Spleen (tissue), 11 donors: ENCODE measurements around the gene ZNF784. TPM values are rescaled to one million over a fixed set of nuclear protein-coding genes. Genes with fewer than 3 reads are reported as not detected.

Experiments
- DNase-seq: peaks from one replicate; pipeline ENCODE4 v3.0.0-alpha.2; 2020
- H3K27ac ChIP-seq, 8 donors: fragments of 200-600 bp; sonication (generic) in 7 of 8; 1 replicate in 4 of 8; 2 replicates in 4 of 8; pipeline versions ENCODE4 v1.5.0 to v1.8.0; 2016 to 2021; ENCODE audit warnings: inconsistent platforms in 4 of 8, mild to moderate bottlenecking in 4 of 8, moderate library complexity in 1 of 8
- H3K27me3 ChIP-seq, 7 donors: fragments of 200-600 bp; sonication (generic) in 6 of 7; replicated peaks in 1 of 7; 1 replicate in 4 of 7; 2 replicates in 3 of 7; pipeline versions ENCODE4 v1.5.0 to v1.8.0; 2016 to 2021; ENCODE audit warnings: inconsistent platforms in 3 of 7, mild to moderate bottlenecking in 1 of 7
- H3K36me3 ChIP-seq, 6 donors: fragments of 200-600 bp; sonication (generic) in 5 of 6; 1 replicate in 4 of 6; 2 replicates in 2 of 6; pipeline versions ENCODE4 v1.5.0 to v1.8.0; 2016 to 2021; ENCODE audit warnings: inconsistent platforms in 2 of 6
- H3K4me1 ChIP-seq, 6 donors: fragments of 200-600 bp; sonication (generic) in 5 of 6; 1 replicate in 3 of 6; 2 replicates in 3 of 6; pipeline versions ENCODE4 v1.5.0 to v1.8.0; 2016 to 2021; ENCODE audit warnings: inconsistent platforms in 3 of 6
- H3K4me3 ChIP-seq, 8 donors: fragments of 200-600 bp; sonication (generic) in 7 of 8; 1 replicate in 4 of 8; 2 replicates in 4 of 8; pipeline versions ENCODE4 v1.5.0 to v1.8.0; 2016 to 2021; ENCODE audit warnings: inconsistent platforms in 4 of 8, mild to moderate bottlenecking in 4 of 8, moderate library complexity in 2 of 8
- H3K9me3 ChIP-seq, 8 donors: fragments of 200-600 bp; sonication (generic) in 7 of 8; 1 replicate in 4 of 8; 2 replicates in 4 of 8; pipeline versions ENCODE4 v1.5.0 to v1.8.0; 2016 to 2021; ENCODE audit warnings: inconsistent platforms in 4 of 8
- CTCF ChIP-seq, 11 experiments: fragments of 200-600 bp in 7 of 11; fragments of 450-650 bp in 4 of 11; sonication (generic) in 4 of 11; IDR thresholded peaks in 8 of 11; conservative IDR thresholded peaks in 3 of 11; 1 replicate in 7 of 11; 2 replicates in 4 of 11; pipeline versions ENCODE4 v1.4.0 to v1.8.0; 2016 to 2021; ENCODE audit warnings: antibody characterized with exemption in 11 of 11, inconsistent platforms in 4 of 11, mild to moderate bottlenecking in 1 of 11
- POLR2A ChIP-seq, 3 donors: fragments of 450-650 bp; IDR thresholded peaks; one replicate each; pipeline ENCODE4 v1.5.1; 2017; ENCODE audit warnings: antibody characterized with exemption in 3 of 3, mild to moderate bottlenecking in 1 of 3
- POLR2AphosphoS5 ChIP-seq, 3 donors: sonication (generic); formaldehyde crosslinking; IDR thresholded peaks; one replicate each; pipeline ENCODE4 v1.5.1; 2017; ENCODE audit warnings: antibody characterized with exemption in 3 of 3
- WGBS, 5 donors: extraction: QIAGEN DNeasy Blood & Tissue Kit in 3 of 5; methylation state at CpG; one replicate each; pipeline versions ENCODE4 v1.1.5 to v1.1.7; 2013 to 2018; 5-methylcytosine and 5-hydroxymethylcytosine counted together
- intact Hi-C: fragments of 100-400 bp; cut with DNase I; formaldehyde crosslinking; loops from one replicate; pipeline ENCODE4 v1.15.0; 2023; ENCODE audit warnings: low total_unique reads
- polyA plus RNA-seq, 3 donors: library from polyadenylated mRNA; stranded (reverse); fragments of 200-250 nt; gene quantifications; one replicate each; pipeline ENCODE4 v1.2.1, GENCODE V29; 2013
- total RNA-seq, 7 donors: library from RNA; depleted of rRNA in 3 of 7; stranded (reverse); fragments of >200 nt in 3 of 7; fragmentation: NEBNext Ultra II Directional in 4 of 7; extraction: Animal tissue kit (Norgen Biotek cat#: 25700) in 4 of 7; gene quantifications; one replicate each; pipeline versions ENCODE4 v1.1.0 to v1.2.1, GENCODE V29; 2016 to 2021
- donor health status: healthy with polysubstance abuse.
- donor health status: DM: no; HTN: no; CAD: no; lungs with moderate emphysema.
- donor health status: DM: no; HTN: no; CAD: no.
- donor health status: Bipolar disorder and iron deficiency.
- donor health status: healthy.
- donor health status: DM: no; HTN: no; CAD: no.
- donor health status: DM: yes; HTN: yes; CAD: no.

ZNF784 gene
- total and polyA plus RNA-seq, 10 donors: 3.3 to 10.0 (median 6.7) TPM

- Histone ChIP-seq H3K4me3 (peak within 1 kb of the TSS; percentile 41 to 88 (median 81)), H3K27me3 (no peaks in the 10 kb centered on the region), H3K4me1 (peaks cover 5 to 53% (median 37%) of the 10 kb centered on the region in 6 donors), H3K36me3 (peaks cover 0 to 47% (median 26%) of the 10 kb centered on the region in 6 donors), H3K27ac (peak within 1 kb of the TSS; percentile 92 to 99 (median 97)), H3K9me3 (peaks cover 0 to 4% (median 0%) of the 10 kb centered on the region in 8 donors)
- intact Hi-C loops: no loop called here
- DNase-seq: peak; percentile 96
- WGBS, 5 donors: 0 to 1% (median 0%) methylated on average over 22 to 23 of the region's 23 CpGs
- TF ChIP-seq CTCF (IDR thresholded peaks at IDR 0.05 in 8 of 11, conservative IDR thresholded peaks at IDR 0.05 in 3 of 11) (peak in 3 of 11 experiments; percentile 3 to 28 (median 7)), POLR2AphosphoS5 (IDR thresholded peaks at IDR 0.05) (peak; percentile 84 to 93 (median 86)), POLR2A (IDR thresholded peaks at IDR 0.05) (no peak)
These were observed 24.9 kb downstream of the ZNF784 start, which contains the start of gene FIZ1 for GRCh38 chr19:55599468-55599841. Gene FIZ1 (minus strand): TSS chr19:55599517. CDS start chr19:55597865, 1,652 bp downstream.

GRCh38 chr19:55598719-55599467, 25.5 kb downstream of the ZNF784 start:
- 6 to 8% (median 7%) methylated on average over 24 to 26 of the region's 26 CpGs for WGBS, 5 donors
- DNase-seq: peak; percentile 97
- TF ChIP-seq POLR2AphosphoS5 (IDR thresholded peaks at IDR 0.05) (peak in 1 of 3 donors; percentile 82), POLR2A (IDR thresholded peaks at IDR 0.05) (no peak), CTCF (IDR thresholded peaks at IDR 0.05 in 8 of 11, conservative IDR thresholded peaks at IDR 0.05 in 3 of 11) (peak in 1 of 11 experiments; percentile 3)
- Histone ChIP-seq H3K36me3 (peaks cover 0 to 50% (median 28%) of the 10 kb centered on the region in 6 donors), H3K4me3 (peak overlapping the region; percentile 41 to 88 (median 81)), H3K27ac (peak overlapping the region; percentile 92 to 99 (median 97)), H3K9me3 (peaks cover 0 to 4% (median 0%) of the 10 kb centered on the region in 8 donors), H3K4me1 (peaks cover 5 to 47% (median 31%) of the 10 kb centered on the region in 6 donors), H3K27me3 (no peaks in the 10 kb centered on the region)
- intact Hi-C loops: no loop called here

- Histone ChIP-seq H3K4me3 (no peak overlapping the region), H3K36me3 (peaks cover 0 to 58% (median 35%) of the 10 kb centered on the region in 6 donors), H3K9me3 (peaks cover 0 to 4% (median 0%) of the 10 kb centered on the region in 8 donors), H3K4me1 (peaks cover 5 to 39% (median 26%) of the 10 kb centered on the region in 6 donors), H3K27me3 (no peaks in the 10 kb centered on the region), H3K27ac (peak overlapping the region in 4 of 8 donors; percentile 95 to 99 (median 98))
- DNase-seq: peak; percentile 73
- whole genome bisulfite sequencing, 5 donors: 88 to 96% (median 93%) methylated on average over 9 of the region's 9 CpGs
- TF ChIP-seq POLR2A (IDR thresholded peaks at IDR 0.05) (no peak), CTCF (IDR thresholded peaks at IDR 0.05 in 8 of 11, conservative IDR thresholded peaks at IDR 0.05 in 3 of 11) (no peak), POLR2AphosphoS5 (IDR thresholded peaks at IDR 0.05) (no peak)
- intact Hi-C loops: no loop called here
These were observed 26.3 kb downstream of the ZNF784 start for GRCh38 chr19:55598034-55598433.

GRCh38 chr19:55597501-55597921, 26.9 kb downstream of the ZNF784 start:
- Histone ChIP-seq H3K36me3 (peaks cover 0 to 59% (median 37%) of the 10 kb centered on the region in 6 donors), H3K4me1 (peaks cover 5 to 33% (median 24%) of the 10 kb centered on the region in 6 donors), H3K27ac (no peak overlapping the region), H3K4me3 (no peak overlapping the region), H3K27me3 (no peaks in the 10 kb centered on the region), H3K9me3 (peaks cover 0 to 4% (median 0%) of the 10 kb centered on the region in 8 donors)
- WGBS, 5 donors: 95 to 98% (median 97%) methylated on average over 22 to 30 of the region's 30 CpGs
- intact Hi-C loops: no loop called here
- peak; percentile 87 for DNase-seq
- TF ChIP-seq CTCF (IDR thresholded peaks at IDR 0.05 in 8 of 11, conservative IDR thresholded peaks at IDR 0.05 in 3 of 11): no peak
- TF ChIP-seq POLR2AphosphoS5 (IDR thresholded peaks at IDR 0.05): peak in 1 of 3 donors; percentile 9
- TF ChIP-seq POLR2A (IDR thresholded peaks at IDR 0.05): no peak
